Measurements from ENCODE around the gene RNASE8.

The RNASE8 gene

DNA sequence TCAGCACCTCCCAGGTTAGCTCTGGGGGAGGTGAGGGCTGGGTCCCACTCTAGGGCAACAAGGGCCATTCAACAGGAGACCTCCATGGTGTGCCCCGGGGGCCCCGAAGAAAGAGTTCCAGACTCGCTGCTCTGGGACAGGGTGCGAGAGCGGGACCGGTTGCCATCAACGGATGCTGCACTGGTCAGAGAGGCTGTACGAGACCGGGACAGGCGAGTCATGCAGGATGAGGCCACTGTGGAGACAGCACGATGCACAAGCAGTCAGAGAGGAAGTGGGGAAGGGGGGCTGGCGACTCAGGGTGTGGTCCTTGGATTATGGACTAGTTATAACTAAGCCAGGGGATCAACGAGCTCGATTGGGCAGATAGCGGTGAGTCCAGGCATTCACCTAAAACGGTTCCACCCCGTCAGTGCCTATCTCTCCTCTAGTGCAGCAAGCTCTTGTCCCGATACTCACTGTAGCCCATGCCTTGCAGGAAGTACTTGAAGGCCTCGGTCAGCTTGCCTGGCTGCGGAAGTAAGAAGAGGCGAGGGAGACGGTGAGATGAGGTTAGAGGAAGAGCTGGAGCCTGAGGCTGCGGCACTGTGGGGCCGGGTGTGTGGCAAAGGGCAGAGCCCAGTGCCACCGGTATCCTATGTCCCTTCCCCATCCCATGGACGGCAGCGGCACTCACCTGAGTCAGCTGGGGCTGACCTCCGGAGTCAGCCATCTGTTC is 39.9 kb upstream of the RNASE8 start:
- TF ChIP-seq, protein P1, sequence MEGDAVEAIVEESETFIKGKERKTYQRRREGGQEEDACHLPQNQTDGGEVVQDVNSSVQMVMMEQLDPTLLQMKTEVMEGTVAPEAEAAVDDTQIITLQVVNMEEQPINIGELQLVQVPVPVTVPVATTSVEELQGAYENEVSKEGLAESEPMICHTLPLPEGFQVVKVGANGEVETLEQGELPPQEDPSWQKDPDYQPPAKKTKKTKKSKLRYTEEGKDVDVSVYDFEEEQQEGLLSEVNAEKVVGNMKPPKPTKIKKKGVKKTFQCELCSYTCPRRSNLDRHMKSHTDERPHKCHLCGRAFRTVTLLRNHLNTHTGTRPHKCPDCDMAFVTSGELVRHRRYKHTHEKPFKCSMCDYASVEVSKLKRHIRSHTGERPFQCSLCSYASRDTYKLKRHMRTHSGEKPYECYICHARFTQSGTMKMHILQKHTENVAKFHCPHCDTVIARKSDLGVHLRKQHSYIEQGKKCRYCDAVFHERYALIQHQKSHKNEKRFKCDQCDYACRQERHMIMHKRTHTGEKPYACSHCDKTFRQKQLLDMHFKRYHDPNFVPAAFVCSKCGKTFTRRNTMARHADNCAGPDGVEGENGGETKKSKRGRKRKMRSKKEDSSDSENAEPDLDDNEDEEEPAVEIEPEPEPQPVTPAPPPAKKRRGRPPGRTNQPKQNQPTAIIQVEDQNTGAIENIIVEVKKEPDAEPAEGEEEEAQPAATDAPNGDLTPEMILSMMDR (conservative IDR thresholded peaks at IDR 0.05; ENCODE audit: low read depth) = no peak
- POLR2A ChIA-PET (ENCODE audit: low non-redundant PET) = no interaction called here
- no peak overlapping the region for H3K27ac ChIP-seq
- no peak for DNase-seq (ENCODE audit: low spot score)
- CTCF ChIA-PET = interaction anchor here (0.6 to 5.9 kb wide), 2 partner anchors 23 to 40 kb away, joined by 6 to 83 read pairs; partner anchors contain the start of genes RNASE7 and RNASE8

DNA sequence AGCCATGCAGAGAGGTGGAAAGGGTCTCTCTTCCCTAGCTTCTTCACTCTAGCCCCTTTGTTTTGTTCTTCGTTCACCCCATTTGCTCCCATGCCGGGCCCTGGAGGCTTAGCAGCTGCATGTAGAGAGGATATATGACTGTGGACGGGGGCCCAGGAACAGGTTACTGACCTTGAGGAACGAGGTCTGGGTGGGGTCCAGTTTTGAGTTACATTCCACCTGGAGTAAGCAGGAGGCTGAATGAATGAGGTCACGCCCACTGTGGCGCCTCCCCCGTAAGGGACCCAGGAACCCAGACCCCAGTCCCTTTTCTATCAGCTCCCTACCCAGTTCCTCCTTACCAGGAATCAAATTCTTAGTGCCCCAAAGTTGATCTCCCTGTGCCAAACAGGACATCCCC is 39.3 kb upstream of the RNASE8 start:
- no peak for DNase-seq (ENCODE audit: low spot score)
- ChIA-PET CTCF (interaction anchor here (2.6 to 5.9 kb wide), 2 partner anchors 22 kb away, joined by 12 to 83 read pairs; partner anchors contain the start of gene RNASE7), POLR2A (ENCODE audit: low non-redundant PET) (interaction anchor here (0.7 kb wide), 1 partner anchor 24 kb away, joined by 3 read pairs; the partner anchor contains the start of gene RNASE7)
- no peak overlapping the region for H3K27ac ChIP-seq
- TF ChIP-seq, protein P1 (conservative IDR thresholded peaks at IDR 0.05; ENCODE audit: low read depth) = no peak

DNA sequence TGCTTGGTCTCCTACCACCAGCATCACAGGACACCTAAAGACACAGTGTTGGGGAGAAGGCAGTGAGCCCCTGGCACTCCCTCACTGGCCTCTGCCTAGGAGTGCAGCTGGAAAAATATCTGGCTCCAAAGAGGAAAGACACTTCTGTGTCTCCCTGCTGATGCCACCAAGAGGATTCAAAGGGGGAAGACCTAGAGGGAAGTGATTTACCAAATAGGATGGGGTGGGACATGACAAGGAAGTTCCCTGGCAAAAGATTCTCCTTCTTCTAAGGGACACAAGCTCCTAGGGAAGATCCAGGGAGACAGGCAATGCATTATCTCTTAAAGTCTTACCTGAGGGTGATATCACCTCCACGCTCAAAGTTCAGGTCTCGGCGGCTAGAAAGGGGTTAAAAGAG is 38.8 kb upstream of the RNASE8 start:
- H3K27ac ChIP-seq = no peak overlapping the region
- TF ChIP-seq, protein P1 (conservative IDR thresholded peaks at IDR 0.05; ENCODE audit: low read depth) = no peak
- ChIA-PET POLR2A (ENCODE audit: low non-redundant PET) (interaction anchor here (0.7 kb wide), 1 partner anchor 23 kb away, joined by 3 read pairs; the partner anchor contains the start of gene RNASE7), CTCF (interaction anchor here (2.6 kb wide), 1 partner anchor 21 kb away, joined by 12 read pairs; no protein-coding TSS in a partner anchor)
- DNase-seq (ENCODE audit: low spot score) = no peak

DNA sequence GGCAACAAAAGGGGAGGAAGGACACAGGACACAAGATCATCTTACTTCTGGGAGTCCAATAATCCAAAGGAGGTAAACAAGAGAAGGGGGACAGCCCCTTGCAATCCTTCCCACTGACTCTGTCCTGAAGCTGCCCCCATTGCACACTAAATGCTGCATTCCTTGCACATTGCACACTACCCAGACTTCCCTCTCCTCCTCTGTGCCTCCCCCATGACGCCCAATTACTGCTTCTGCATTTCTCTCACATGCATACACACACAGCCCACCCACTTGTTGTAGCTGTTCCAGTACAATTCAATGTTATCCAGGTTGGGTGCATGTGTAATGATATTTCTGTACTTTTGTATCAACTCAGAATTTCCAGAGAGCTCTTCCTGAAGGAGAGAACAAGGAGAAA is 38.3 kb upstream of the RNASE8 start:
- CTCF ChIA-PET = interaction anchor here (2.6 kb wide), 1 partner anchor 21 kb away, joined by 12 read pairs; no protein-coding TSS in a partner anchor
- DNase-seq (ENCODE audit: low spot score) = no peak
- no peak overlapping the region for H3K27ac ChIP-seq
- POLR2A ChIA-PET (ENCODE audit: low non-redundant PET) = no interaction called here
- TF ChIP-seq, protein P1 (conservative IDR thresholded peaks at IDR 0.05; ENCODE audit: low read depth) = no peak

DNA sequence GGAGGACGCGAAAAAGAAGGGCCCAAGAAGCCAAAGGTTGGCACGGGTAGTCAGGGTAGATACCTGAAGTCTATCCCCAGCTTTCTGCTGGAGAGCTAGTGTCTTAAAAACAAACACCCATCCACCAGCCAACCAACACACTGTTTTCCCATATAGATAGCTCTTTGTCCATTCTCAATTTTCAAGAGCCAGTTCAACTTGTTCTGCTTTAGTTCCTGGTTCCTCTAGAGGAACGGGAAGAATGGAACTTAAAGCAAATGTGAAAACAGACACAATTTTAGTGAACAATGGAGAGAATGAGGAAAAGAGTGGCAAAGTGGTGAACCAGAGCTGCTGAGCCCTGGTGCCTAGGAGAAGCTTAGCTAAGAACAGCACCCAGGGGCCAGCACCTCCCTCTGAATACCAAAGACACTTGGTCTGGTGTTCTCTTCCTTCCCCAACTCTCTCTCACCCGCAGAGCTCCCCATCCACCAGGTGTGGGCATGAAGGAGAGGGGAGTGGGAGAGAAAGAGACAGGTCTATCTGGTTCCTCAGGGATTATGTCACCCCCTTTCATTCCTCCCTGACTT is 36.6 kb upstream of the RNASE8 start:
- H3K27ac ChIP-seq = no peak overlapping the region
- CTCF ChIA-PET = interaction anchor here (1.4 to 2.6 kb wide), 2 partner anchors 19 to 330 kb away, joined by 4 to 12 read pairs; no protein-coding TSS in a partner anchor
- no peak for DNase-seq (ENCODE audit: low spot score)
- TF ChIP-seq, protein P1 (conservative IDR thresholded peaks at IDR 0.05; ENCODE audit: low read depth) = no peak
- POLR2A ChIA-PET (ENCODE audit: low non-redundant PET) = interaction anchor here (0.7 kb wide), 1 partner anchor 22 kb away, joined by 3 read pairs; the partner anchor contains the start of gene SLC39A2

DNA sequence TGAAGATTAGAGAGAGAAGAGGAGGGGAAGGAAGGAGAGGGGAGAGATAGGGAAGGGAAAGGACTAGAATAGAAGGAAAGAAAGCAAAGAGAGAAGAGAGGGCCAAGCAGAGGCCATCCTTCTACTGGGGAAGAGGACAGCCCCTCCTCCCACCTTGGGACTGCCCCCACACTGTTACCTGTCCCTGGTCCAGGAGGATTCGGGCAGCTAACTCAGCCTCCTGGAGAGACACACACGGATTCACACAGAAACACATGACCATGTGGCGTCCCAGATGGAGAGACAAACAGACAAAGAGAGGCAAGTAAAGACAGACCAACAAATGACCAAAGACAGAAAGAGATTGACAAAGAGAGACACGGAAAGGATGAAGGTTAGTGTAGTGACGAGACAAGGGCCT is 34.9 kb upstream of the RNASE8 start:
- DNase-seq (ENCODE audit: low spot score) = no peak
- ChIA-PET POLR2A (ENCODE audit: low non-redundant PET) (no interaction called here), CTCF (interaction anchor here (0.9 to 1.0 kb wide), 2 partner anchors 8 to 44 kb away, joined by 3 to 5 read pairs; no protein-coding TSS in a partner anchor)
- TF ChIP-seq, protein P1 (conservative IDR thresholded peaks at IDR 0.05; ENCODE audit: low read depth) = no peak
- H3K27ac ChIP-seq = no peak overlapping the region

Data from RWPE1 (cell line).